GM21619 (cell line): ENCODE measurements around the gene PCBP2.
"Not testable (repeated sequence)": the region's sequence is repeated elsewhere in the genome, so short reads cannot be mapped to it uniquely, and the experiment has no call there.

Experiments
- ATAC-seq: cut with Tn5 transposase; IDR thresholded peaks from one replicate; pipeline ENCODE4 v1.9.1; 2021; ENCODE audit not compliant: unreplicated experiment

The PCBP2 gene

GRCh38 chr12:53451661-53452158 is at the start of gene PCBP2:
PCBP2 (plus strand) TSS chr12:53452102; CDS start chr12:53454801, 2,699 bp downstream.
- peak; percentile 94 for ATAC-seq

- not testable (repeated sequence) for ATAC-seq
Measured at GRCh38 chr12:53402351-53402750, 49.6 kb upstream of the PCBP2 start.

GRCh38 chr12:53402871-53403270 is 49.0 kb upstream of the PCBP2 start:
- no peak for ATAC-seq

GRCh38 chr12:53410951-53411350 is 41.0 kb upstream of the PCBP2 start:
- no peak for ATAC-seq

GRCh38 chr12:53413485-53414204 is 38.3 kb upstream of the PCBP2 start:
- ATAC-seq = no peak

- ATAC-seq = no peak
Measured at GRCh38 chr12:53414756-53415417, 37.0 kb upstream of the PCBP2 start.

GRCh38 chr12:53415752-53416389 is 36.0 kb upstream of the PCBP2 start:
- not testable (repeated sequence) for ATAC-seq

- ATAC-seq = not testable (repeated sequence)
Measured at GRCh38 chr12:53417291-53417816, 34.5 kb upstream of the PCBP2 start.

GRCh38 chr12:53418221-53418620 is 33.7 kb upstream of the PCBP2 start:
- ATAC-seq = no peak

GRCh38 chr12:53419756-53420155 is 32.1 kb upstream of the PCBP2 start:
- ATAC-seq = no peak

GRCh38 chr12:53422247-53422646 is 29.7 kb upstream of the PCBP2 start:
- not testable (repeated sequence) for ATAC-seq

- ATAC-seq = no peak
Measured at GRCh38 chr12:53423597-53423996, 28.3 kb upstream of the PCBP2 start, which contains the start of gene AMHR2. AMHR2 (plus strand) TSS chr12:53423855; CDS start chr12:53423935, 80 bp downstream.

- no peak for ATAC-seq
Measured at GRCh38 chr12:53424626-53425514, 27.0 kb upstream of the PCBP2 start.

- no peak for ATAC-seq
Measured at GRCh38 chr12:53425515-53426150, 26.3 kb upstream of the PCBP2 start.

- ATAC-seq = no peak
Measured at GRCh38 chr12:53427905-53428594, 23.9 kb upstream of the PCBP2 start.

GRCh38 chr12:53428741-53429140 is 23.2 kb upstream of the PCBP2 start:
- ATAC-seq = no peak

- ATAC-seq = no peak
Measured at GRCh38 chr12:53430116-53430515, 21.8 kb upstream of the PCBP2 start.

- ATAC-seq = no peak
Measured at GRCh38 chr12:53431187-53431586, 20.7 kb upstream of the PCBP2 start.

GRCh38 chr12:53435326-53435725 is 16.6 kb upstream of the PCBP2 start:
- not testable (repeated sequence) for ATAC-seq
